Measurements from ENCODE around the gene SEC31B.
A peak's percentile ranks its signal among the peaks of the same experiment; 100 is the strongest.

SEC31B gene

DNA sequence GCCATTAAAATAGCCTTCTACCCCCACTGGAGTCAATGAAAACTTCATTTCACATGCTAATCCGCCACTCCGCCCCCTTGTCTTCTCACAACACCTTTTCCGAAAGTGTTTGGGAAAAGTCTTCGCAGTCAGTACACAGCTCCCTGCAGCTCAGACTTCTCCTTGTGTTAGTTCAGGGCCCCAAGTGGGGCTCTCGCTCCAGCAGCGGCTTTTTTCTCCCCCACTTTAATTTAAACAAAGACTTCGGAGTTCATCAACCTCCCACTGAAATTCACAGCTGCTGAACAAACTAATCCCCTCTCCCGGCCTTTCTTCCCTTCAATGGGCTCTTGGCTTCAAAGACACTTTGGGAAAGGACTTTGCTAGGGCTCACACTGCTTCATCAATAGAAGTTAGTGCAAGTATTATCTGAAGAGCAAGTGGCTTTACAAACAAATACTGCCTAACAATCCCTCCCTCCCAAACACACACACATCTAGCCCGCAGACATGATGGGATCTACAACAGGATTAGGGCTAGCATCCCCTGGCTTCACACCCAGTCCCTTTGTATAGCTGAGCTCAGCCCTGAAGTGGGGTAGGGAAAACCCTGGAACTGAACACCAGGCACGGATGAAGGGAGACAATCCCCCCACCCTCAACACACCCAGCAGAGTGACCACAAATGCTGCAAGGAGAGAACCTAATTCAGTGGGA, 33.7 kb downstream of the SEC31B start:
- peaks cover 20% of the 10 kb centered on the region for H3K27me3 ChIP-seq (ENCODE audit: control insufficient read depth, insufficient read depth, low read length)
- H3K4me1 ChIP-seq (ENCODE audit: control insufficient read depth, insufficient read depth, low read length), result peaks cover 12% of the 10 kb centered on the region
- no peaks in the 10 kb centered on the region for H3K9me3 ChIP-seq (replicated peaks; ENCODE audit: low read length)
- H3K4me2 ChIP-seq (ENCODE audit: low read length), result no peak overlapping the region
- no peak overlapping the region for H3K4me3 ChIP-seq (ENCODE audit: low read length)
- peaks cover 10% of the 10 kb centered on the region for H3K36me3 ChIP-seq (ENCODE audit: insufficient read depth, low read length)
- H3K9ac ChIP-seq (ENCODE audit: low read depth, low read length), result no peak overlapping the region

DNA sequence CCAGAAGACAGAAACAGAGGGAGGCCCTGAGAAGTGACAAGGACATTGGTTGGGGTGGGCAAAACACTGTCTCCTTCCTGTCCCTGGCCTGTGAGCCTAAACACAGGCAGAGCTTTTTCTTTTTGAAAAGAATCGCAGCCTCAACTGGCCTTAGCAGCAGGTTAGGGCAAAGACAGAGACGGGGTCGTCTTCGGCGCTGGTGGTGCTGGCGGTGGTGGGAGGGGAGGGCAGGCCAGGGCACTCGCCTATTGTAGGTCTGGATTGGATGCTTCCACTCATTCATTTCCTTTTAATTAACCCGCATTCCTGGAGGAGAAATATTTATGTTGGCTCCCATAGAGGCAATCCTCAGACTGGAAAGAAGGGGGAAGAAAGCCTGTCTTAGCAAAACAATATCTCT, 34.3 kb downstream of the SEC31B start:
- peaks cover 12% of the 10 kb centered on the region for H3K4me1 ChIP-seq (ENCODE audit: control insufficient read depth, insufficient read depth, low read length)

DNA sequence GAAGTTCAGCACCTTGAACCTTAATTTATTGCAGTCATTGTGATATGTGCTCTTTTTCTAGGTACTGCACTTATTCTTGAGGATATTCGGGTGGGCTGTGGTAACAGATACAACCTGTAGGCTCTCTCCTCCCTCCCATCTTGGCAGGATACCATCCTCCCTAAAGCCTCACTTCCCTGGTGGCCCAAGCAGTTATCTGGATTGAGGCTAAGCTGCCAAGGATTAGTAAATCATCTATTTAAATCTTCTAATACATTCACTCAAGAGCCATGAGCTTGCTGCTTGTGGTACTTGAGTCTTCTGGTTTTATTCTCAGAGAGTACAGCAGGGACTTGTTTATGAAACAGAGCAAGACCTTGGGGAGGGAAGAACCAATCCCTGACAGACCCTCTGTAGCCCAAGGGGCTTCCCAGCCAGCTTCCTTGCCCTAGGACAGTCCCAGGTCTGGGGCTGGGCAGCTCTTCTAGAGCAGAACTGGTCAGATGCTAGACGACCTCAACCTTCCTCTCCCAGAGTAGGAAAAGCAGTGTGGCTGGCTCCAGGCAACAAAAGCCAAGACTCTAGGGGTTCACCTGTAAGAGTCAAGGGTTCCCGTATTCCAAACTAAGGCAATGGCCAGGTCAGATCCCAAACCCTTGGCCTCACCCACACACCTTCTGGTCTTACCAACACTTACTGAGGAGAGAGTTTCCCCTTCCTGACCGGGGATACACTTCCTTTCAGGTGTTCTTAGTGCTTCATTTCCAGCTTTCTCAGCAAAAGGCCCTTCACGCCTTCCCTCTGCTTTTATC, 35.6 kb downstream of the SEC31B start:
- no peak overlapping the region for H3K4me3 ChIP-seq (ENCODE audit: low read length)
- peaks cover 39% of the 10 kb centered on the region for H3K27me3 ChIP-seq (ENCODE audit: control insufficient read depth, insufficient read depth, low read length)

More for the DNA sequence above, 34.3 kb downstream of the SEC31B start:
- H3K9me3 ChIP-seq (replicated peaks; ENCODE audit: low read length), result no peaks in the 10 kb centered on the region
- H3K36me3 ChIP-seq (ENCODE audit: insufficient read depth, low read length), result peaks cover 10% of the 10 kb centered on the region
- no peak overlapping the region for H3K4me3 ChIP-seq (ENCODE audit: low read length)
- H3K9ac ChIP-seq (ENCODE audit: low read depth, low read length), result no peak overlapping the region
- H3K27me3 ChIP-seq (ENCODE audit: control insufficient read depth, insufficient read depth, low read length), result peaks cover 26% of the 10 kb centered on the region
- H3K4me2 ChIP-seq (ENCODE audit: low read length), result no peak overlapping the region

DNA sequence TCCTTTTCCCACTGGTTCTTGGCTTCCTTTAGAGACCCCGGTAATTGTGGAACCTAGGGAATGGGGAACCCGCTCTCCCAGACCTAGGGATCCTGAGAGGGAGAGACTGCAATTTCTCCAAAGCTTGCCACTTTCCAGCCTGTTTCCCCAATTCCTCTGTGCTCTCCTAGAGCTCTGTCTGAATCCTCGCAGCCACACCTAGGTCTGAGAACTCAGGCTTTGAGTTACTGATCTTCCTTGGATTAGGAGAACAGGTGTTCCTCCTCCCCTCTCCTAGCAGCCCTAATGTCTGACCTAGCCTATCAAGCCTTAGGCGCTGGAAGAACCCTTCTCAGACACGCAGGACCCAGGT, 36.9 kb downstream of the SEC31B start:
- Histone ChIP-seq H3K4me3 (ENCODE audit: low read length) (no peak overlapping the region), H3K27me3 (ENCODE audit: control insufficient read depth, insufficient read depth, low read length) (peaks cover 50% of the 10 kb centered on the region), H3K4me1 (ENCODE audit: control insufficient read depth, insufficient read depth, low read length) (peaks cover 12% of the 10 kb centered on the region), H3K36me3 (ENCODE audit: insufficient read depth, low read length) (peaks cover 3% of the 10 kb centered on the region), H3K4me2 (ENCODE audit: low read length) (peak overlapping the region; percentile 86), H3K9me3 (replicated peaks; ENCODE audit: low read length) (no peaks in the 10 kb centered on the region), H3K9ac (ENCODE audit: low read depth, low read length) (no peak overlapping the region)

More for the DNA sequence above, 35.6 kb downstream of the SEC31B start:
- H3K4me2 ChIP-seq (ENCODE audit: low read length), result no peak overlapping the region
- H3K9ac ChIP-seq (ENCODE audit: low read depth, low read length), result no peak overlapping the region
- H3K4me1 ChIP-seq (ENCODE audit: control insufficient read depth, insufficient read depth, low read length), result peaks cover 12% of the 10 kb centered on the region
- H3K9me3 ChIP-seq (replicated peaks; ENCODE audit: low read length), result no peaks in the 10 kb centered on the region
- H3K36me3 ChIP-seq (ENCODE audit: insufficient read depth, low read length), result peaks cover 10% of the 10 kb centered on the region

DNA sequence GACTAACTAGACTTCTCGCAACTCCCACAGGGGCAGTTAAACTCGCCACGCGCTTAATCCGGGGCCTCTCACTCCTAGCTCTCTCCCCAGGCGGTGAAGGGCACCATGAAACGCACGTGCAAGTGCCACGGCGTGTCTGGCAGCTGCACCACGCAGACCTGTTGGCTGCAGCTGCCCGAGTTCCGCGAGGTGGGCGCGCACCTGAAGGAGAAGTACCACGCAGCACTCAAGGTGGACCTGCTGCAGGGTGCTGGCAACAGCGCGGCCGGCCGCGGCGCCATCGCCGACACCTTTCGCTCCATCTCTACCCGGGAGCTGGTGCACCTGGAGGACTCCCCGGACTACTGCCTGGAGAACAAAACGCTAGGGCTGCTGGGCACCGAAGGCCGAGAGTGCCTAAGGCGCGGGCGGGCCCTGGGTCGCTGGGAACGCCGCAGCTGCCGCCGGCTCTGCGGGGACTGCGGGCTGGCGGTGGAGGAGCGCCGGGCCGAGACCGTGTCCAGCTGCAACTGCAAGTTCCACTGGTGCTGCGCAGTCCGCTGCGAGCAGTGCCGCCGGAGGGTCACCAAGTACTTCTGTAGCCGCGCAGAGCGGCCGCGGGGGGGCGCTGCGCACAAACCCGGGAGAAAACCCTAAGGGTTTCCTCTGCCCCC, 37.4 kb downstream of the SEC31B start:
- peak overlapping the region; percentile 61 for H3K4me3 ChIP-seq (ENCODE audit: low read length)
- peak overlapping the region; percentile 86 for H3K4me2 ChIP-seq (ENCODE audit: low read length)
- H3K4me1 ChIP-seq (ENCODE audit: control insufficient read depth, insufficient read depth, low read length), result peaks cover 12% of the 10 kb centered on the region
- no peaks in the 10 kb centered on the region for H3K9me3 ChIP-seq (replicated peaks; ENCODE audit: low read length)
- H3K9ac ChIP-seq (ENCODE audit: low read depth, low read length), result no peak overlapping the region
- peaks cover 50% of the 10 kb centered on the region for H3K27me3 ChIP-seq (ENCODE audit: control insufficient read depth, insufficient read depth, low read length)
- H3K36me3 ChIP-seq (ENCODE audit: insufficient read depth, low read length), result no peaks in the 10 kb centered on the region

DNA sequence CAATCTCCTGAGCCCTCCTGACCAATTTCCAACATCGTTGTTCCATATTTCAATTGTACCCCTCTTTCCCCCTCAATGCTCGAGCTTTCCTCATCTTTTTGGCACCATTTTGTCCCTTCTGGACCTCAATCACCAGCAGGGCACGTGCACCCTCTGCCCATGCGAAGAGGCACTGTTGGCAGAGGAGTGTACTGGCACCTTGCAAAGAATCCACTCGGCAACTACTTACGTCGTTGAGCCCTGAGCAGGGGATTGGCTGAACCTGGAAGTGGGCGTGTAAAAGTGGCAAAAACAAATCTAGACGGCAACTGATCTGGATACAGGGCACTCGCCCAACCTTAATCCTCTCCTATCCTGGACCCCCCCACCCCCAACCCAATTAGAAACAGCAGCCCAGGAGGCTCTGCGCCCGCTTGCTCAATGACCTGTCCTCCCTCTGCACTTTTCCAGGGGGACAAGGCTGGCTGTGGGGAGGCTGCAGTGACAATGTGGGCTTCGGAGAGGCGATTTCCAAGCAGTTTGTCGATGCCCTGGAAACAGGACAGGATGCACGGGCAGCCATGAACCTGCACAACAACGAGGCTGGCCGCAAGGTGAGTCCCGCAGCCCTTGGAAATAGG, 38.1 kb downstream of the SEC31B start:
- Histone ChIP-seq H3K4me1 (ENCODE audit: control insufficient read depth, insufficient read depth, low read length) (peaks cover 12% of the 10 kb centered on the region), H3K4me2 (ENCODE audit: low read length) (peak overlapping the region; percentile 86), H3K9ac (ENCODE audit: low read depth, low read length) (no peak overlapping the region), H3K36me3 (ENCODE audit: insufficient read depth, low read length) (no peaks in the 10 kb centered on the region), H3K9me3 (replicated peaks; ENCODE audit: low read length) (no peaks in the 10 kb centered on the region), H3K27me3 (ENCODE audit: control insufficient read depth, insufficient read depth, low read length) (peaks cover 52% of the 10 kb centered on the region), H3K4me3 (ENCODE audit: low read length) (peak overlapping the region; percentile 61)

DNA sequence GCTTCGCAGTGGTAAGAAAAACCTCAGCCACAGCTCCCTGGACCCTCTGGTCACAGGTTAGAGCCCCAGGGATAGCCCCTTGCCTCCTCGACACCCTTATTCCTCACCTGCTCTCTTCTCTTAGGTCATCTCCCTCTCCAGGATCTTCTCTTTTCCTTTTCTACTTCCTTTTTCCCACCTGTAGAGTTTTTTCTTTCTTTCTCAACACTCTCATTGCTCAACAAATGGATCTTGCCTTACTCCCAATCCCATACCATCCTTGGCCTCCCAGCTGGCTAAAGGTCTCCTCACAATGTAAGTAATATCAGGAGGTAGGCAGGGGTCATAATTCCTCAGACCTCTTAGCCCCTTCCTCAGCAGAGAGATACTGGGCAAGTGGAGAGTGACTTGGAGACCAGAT, 39.7 kb downstream of the SEC31B start:
- H3K27me3 ChIP-seq (ENCODE audit: control insufficient read depth, insufficient read depth, low read length), result peaks cover 53% of the 10 kb centered on the region
- peaks cover 12% of the 10 kb centered on the region for H3K4me1 ChIP-seq (ENCODE audit: control insufficient read depth, insufficient read depth, low read length)
- no peak overlapping the region for H3K4me3 ChIP-seq (ENCODE audit: low read length)
- H3K9me3 ChIP-seq (replicated peaks; ENCODE audit: low read length), result no peaks in the 10 kb centered on the region
- H3K9ac ChIP-seq (ENCODE audit: low read depth, low read length), result no peak overlapping the region
- H3K4me2 ChIP-seq (ENCODE audit: low read length), result no peak overlapping the region
- H3K36me3 ChIP-seq (ENCODE audit: insufficient read depth, low read length), result no peaks in the 10 kb centered on the region

DNA sequence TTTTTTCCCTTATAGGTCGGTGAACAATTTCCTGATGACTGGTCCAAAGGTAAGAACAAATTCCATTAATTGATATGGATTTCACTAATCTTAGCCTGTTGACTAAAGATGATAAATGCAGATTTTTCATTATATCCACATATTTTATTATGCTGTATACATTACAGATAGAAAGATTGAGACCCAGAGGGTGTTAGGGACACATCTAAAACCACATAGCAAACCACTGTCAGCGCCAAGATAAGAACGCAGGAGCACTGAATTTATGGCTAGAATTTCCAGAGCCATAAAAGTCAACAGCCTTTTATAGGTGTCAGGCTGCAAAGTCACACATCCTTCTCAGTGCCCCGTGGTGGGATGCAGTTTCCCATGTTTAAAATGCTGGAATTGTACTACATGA, 40.6 kb downstream of the SEC31B start:
- Histone ChIP-seq H3K27me3 (ENCODE audit: control insufficient read depth, insufficient read depth, low read length) (peaks cover 55% of the 10 kb centered on the region), H3K9me3 (replicated peaks; ENCODE audit: low read length) (no peaks in the 10 kb centered on the region), H3K4me1 (ENCODE audit: control insufficient read depth, insufficient read depth, low read length) (peaks cover 12% of the 10 kb centered on the region), H3K4me3 (ENCODE audit: low read length) (no peak overlapping the region), H3K36me3 (ENCODE audit: insufficient read depth, low read length) (no peaks in the 10 kb centered on the region), H3K9ac (ENCODE audit: low read depth, low read length) (no peak overlapping the region), H3K4me2 (ENCODE audit: low read length) (no peak overlapping the region)

DNA sequence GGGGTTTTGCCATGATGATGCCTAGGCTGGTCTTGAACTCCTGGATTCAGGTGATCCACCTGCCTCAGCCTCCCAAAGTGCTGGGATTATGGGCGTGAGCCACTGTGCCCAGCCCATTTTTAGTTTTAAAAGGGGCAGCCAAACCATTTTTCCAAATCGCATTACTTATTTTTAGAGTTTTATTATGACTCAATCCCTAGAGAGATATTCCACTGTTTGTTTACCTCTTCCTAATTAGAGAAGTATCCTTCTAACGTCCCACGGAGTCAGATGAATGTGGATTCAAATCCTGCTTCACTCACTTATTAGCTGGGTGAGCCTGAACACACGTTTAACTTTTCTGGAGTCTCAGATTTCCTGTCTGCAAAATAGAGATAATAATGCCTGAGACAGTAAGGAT, 41.7 kb downstream of the SEC31B start:
- no peak overlapping the region for H3K4me2 ChIP-seq (ENCODE audit: low read length)
- no peak overlapping the region for H3K9ac ChIP-seq (ENCODE audit: low read depth, low read length)
- no peak overlapping the region for H3K4me3 ChIP-seq (ENCODE audit: low read length)
- H3K27me3 ChIP-seq (ENCODE audit: control insufficient read depth, insufficient read depth, low read length), result peaks cover 57% of the 10 kb centered on the region
- peaks cover 12% of the 10 kb centered on the region for H3K4me1 ChIP-seq (ENCODE audit: control insufficient read depth, insufficient read depth, low read length)
- H3K9me3 ChIP-seq (replicated peaks; ENCODE audit: low read length), result no peaks in the 10 kb centered on the region
- H3K36me3 ChIP-seq (ENCODE audit: insufficient read depth, low read length), result no peaks in the 10 kb centered on the region

DNA sequence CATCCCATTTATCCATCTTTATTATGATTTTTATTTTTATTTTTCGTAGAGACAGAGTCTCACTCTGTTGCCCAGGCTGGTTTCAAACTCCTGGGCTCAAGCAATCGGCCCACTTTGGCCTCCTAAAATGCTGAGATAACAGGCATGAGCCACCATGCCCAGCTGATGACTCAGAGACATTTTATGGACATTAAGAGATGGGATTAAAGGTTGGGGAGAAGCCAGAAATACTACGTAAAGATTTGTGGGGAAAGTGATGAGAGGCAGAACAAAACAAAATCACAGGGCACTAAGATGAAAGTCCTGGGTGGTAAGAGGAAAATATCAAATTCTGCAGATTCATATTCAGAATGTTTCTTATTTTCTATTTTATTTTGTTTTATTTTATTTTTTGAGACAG, 49.3 kb downstream of the SEC31B start:
- Histone ChIP-seq H3K9me3 (replicated peaks; ENCODE audit: low read length) (no peaks in the 10 kb centered on the region), H3K4me3 (ENCODE audit: low read length) (no peak overlapping the region), H3K4me1 (ENCODE audit: control insufficient read depth, insufficient read depth, low read length) (no peaks in the 10 kb centered on the region), H3K4me2 (ENCODE audit: low read length) (no peak overlapping the region), H3K9ac (ENCODE audit: low read depth, low read length) (no peak overlapping the region), H3K27me3 (ENCODE audit: control insufficient read depth, insufficient read depth, low read length) (peaks cover 61% of the 10 kb centered on the region), H3K36me3 (ENCODE audit: insufficient read depth, low read length) (no peaks in the 10 kb centered on the region)

DNA sequence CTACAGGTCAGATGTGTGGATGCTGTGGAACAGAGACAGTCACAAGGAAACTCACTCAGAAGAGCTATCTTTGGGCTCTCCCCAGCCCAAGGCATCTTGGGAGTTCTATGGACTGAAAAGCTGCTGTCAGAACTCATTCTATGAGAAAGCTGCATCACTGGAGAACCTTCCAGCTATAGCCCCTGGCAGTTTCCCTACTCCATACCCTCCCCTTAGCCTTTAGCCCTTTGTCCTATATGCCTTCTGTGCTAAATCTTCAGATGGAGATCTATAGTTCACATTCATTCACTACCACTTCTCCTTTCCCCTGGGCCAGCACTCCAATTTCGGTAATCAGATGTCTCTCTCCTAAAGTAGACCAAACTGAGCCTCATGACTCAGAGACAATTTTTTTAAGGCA, 49.9 kb downstream of the SEC31B start:
- no peaks in the 10 kb centered on the region for H3K36me3 ChIP-seq (ENCODE audit: insufficient read depth, low read length)
- no peaks in the 10 kb centered on the region for H3K4me1 ChIP-seq (ENCODE audit: control insufficient read depth, insufficient read depth, low read length)
- H3K4me2 ChIP-seq (ENCODE audit: low read length), result no peak overlapping the region
- no peak overlapping the region for H3K4me3 ChIP-seq (ENCODE audit: low read length)
- peaks cover 65% of the 10 kb centered on the region for H3K27me3 ChIP-seq (ENCODE audit: control insufficient read depth, insufficient read depth, low read length)
- H3K9ac ChIP-seq (ENCODE audit: low read depth, low read length), result no peak overlapping the region
- no peaks in the 10 kb centered on the region for H3K9me3 ChIP-seq (replicated peaks; ENCODE audit: low read length)

Measured in skeletal muscle satellite cell (primary cell).